ENCODE results near the gene DNAJC24. TPM values are rescaled to one million over a fixed set of nuclear protein-coding genes. Genes with fewer than 3 reads are reported as not detected.

Gene DNAJC24
- total RNA-seq, 1 experiment from 2014 or later: 9.3 TPM

- Histone ChIP-seq H3K27ac (ENCODE audit: low read length) (no peak overlapping the region), H3K9me2 (replicated peaks; ENCODE audit: low read length) (no peaks in the 10 kb centered on the region), H3K79me2 (ENCODE audit: low read length) (peaks cover 7% of the 10 kb centered on the region; the same call in 1 of the 2 replicates), H2AFZ (ENCODE audit: low read length) (no peak overlapping the region), H3K36me3 (ENCODE audit: low read depth, low read length) (no peaks in the 10 kb centered on the region), H3K4me3 (ENCODE audit: low read length) (no peak overlapping the region), H3K9ac (ENCODE audit: low read length) (no peak overlapping the region), H3K27me3 (ENCODE audit: low read length) (no peaks in the 10 kb centered on the region), H3K4me2 (ENCODE audit: low read length) (no peak overlapping the region), H3K4me1 (ENCODE audit: insufficient read depth, low read length) (no peaks in the 10 kb centered on the region), H3K9me3 (ENCODE audit: low read length) (no peaks in the 10 kb centered on the region), H4K20me1 (ENCODE audit: low read length) (no peaks in the 10 kb centered on the region), H3F3A (ENCODE audit: low read length, unreplicated experiment) (no peaks in the 10 kb centered on the region)
- DNase-seq (no peak), ATAC-seq (no peak)
- intact Hi-C loops (cut with micrococcal nuclease): loop anchor here (5.0 to 10.0 kb wide), 2 partner anchors 244 to 694 kb away; no protein-coding TSS in a partner anchor
- CTCF ChIA-PET: interaction anchor here (0.6 kb wide), 1 partner anchor 159 kb away, joined by 3 read pairs; no protein-coding TSS in a partner anchor
- POLR2A ChIA-PET (ENCODE audit: unreplicated experiment): no interaction called here
- BruUV-seq (replicated peaks): no TSS peak
- TF ChIP-seq EZH2 (IDR thresholded peaks at IDR 0.05; ENCODE audit: low read length, unreplicated experiment) (no peak), EZH2phosphoT487 (IDR thresholded peaks at IDR 0.05; ENCODE audit: borderline replicate concordance, low read length) (no peak), CTCF (conservative IDR thresholded peaks at IDR 0.05; ENCODE audit: low read depth, low read length) (no peak)
These were observed 111.3 kb downstream of the DNAJC24 start for GRCh38 chr11:31480930-31481329.

Other genes with a start within 250 kb of the DNAJC24 start
- 0.75 TPM in 1 of 2 replicates, not detected in the other for gene DCDC1, start 121 bp upstream of the DNAJC24 start, total RNA-seq (2014; rRNA removed)
- 13.5 and 31.4 TPM in 2 replicates for gene IMMP1L, start 139.8 kb downstream of the DNAJC24 start, total RNA-seq (2014; rRNA removed)
- gene ELP4, start 139.9 kb downstream of the DNAJC24 start, total RNA-seq (2014; rRNA removed): 19.4 and 19.9 TPM in 2 replicates

Data from PC-3 (cell line).